ENCODE results near the gene OR2G6. TPM values are rescaled to one million over a fixed set of nuclear protein-coding genes. Genes with fewer than 3 reads are reported as not detected.
"Not testable (repeated sequence)": the region's sequence is repeated elsewhere in the genome, so short reads cannot be mapped to it uniquely, and the experiment has no call there.

The OR2G6 gene
- total RNA-seq (2014; rRNA removed) (not detected in 2 replicates), Bru-seq, nascent RNA (percentile 2 among the genes with signal in this experiment), BruChase-seq, experiment 1, labeled RNA remaining after a 6-hour chase (percentile 2 among the genes with signal in this experiment), BruChase-seq, experiment 2, labeled RNA remaining after a 2-hour chase (not detected)
- long read RNA-seq = 0 reads

GRCh38 chr1:248507773-248508172, at the start of gene OR2G6:
Gene OR2G6, plus strand, starts transcription at chr1:248508073. Its CDS starts 13,574 bp downstream, at chr1:248521647.
- H3K4me2 ChIP-seq (ENCODE audit: low read length); H3K36me3 ChIP-seq (ENCODE audit: low read depth, low read length); H2AFZ ChIP-seq (ENCODE audit: low read length); BruUV-seq (replicated peaks); H3K9me2 ChIP-seq (replicated peaks; ENCODE audit: low read length); intact Hi-C loops (cut with micrococcal nuclease); H4K20me1 ChIP-seq (ENCODE audit: low read length); H3K9ac ChIP-seq (ENCODE audit: low read length); POLR2A ChIA-PET (ENCODE audit: unreplicated experiment); H3K9me3 ChIP-seq (ENCODE audit: low read length); DNase-seq; H3F3A ChIP-seq (ENCODE audit: low read length, unreplicated experiment); H3K27ac ChIP-seq (ENCODE audit: low read length); H3K4me1 ChIP-seq (ENCODE audit: insufficient read depth, low read length); CTCF ChIA-PET; ATAC-seq; H3K27me3 ChIP-seq (ENCODE audit: low read length); H3K79me2 ChIP-seq (ENCODE audit: low read length); H3K4me3 ChIP-seq (ENCODE audit: low read length): not testable (repeated sequence)

GRCh38 chr1:248459117-248459516, 48.8 kb upstream of the OR2G6 start:
- BruUV-seq (replicated peaks); ATAC-seq; DNase-seq: not testable (repeated sequence)

GRCh38 chr1:248471154-248471553, 36.7 kb upstream of the OR2G6 start:
- intact Hi-C loops (cut with micrococcal nuclease) = no loop called here
- no peak overlapping the region for H3K4me3 ChIP-seq (ENCODE audit: low read length)

More at GRCh38 chr1:248459117-248459516, 48.8 kb upstream of the OR2G6 start:
- POLR2A ChIA-PET (ENCODE audit: unreplicated experiment); H3K9ac ChIP-seq (ENCODE audit: low read length); H3K9me2 ChIP-seq (replicated peaks; ENCODE audit: low read length); H3K27me3 ChIP-seq (ENCODE audit: low read length); H3K4me3 ChIP-seq (ENCODE audit: low read length); H3K9me3 ChIP-seq (ENCODE audit: low read length); H2AFZ ChIP-seq (ENCODE audit: low read length); H4K20me1 ChIP-seq (ENCODE audit: low read length); H3K79me2 ChIP-seq (ENCODE audit: low read length); H3K4me1 ChIP-seq (ENCODE audit: insufficient read depth, low read length); H3K27ac ChIP-seq (ENCODE audit: low read length); intact Hi-C loops (cut with micrococcal nuclease); CTCF ChIA-PET; H3F3A ChIP-seq (ENCODE audit: low read length, unreplicated experiment); H3K4me2 ChIP-seq (ENCODE audit: low read length); H3K36me3 ChIP-seq (ENCODE audit: low read depth, low read length): not testable (repeated sequence)

GRCh38 chr1:248472111-248472510, 35.8 kb upstream of the OR2G6 start:
- H4K20me1 ChIP-seq (ENCODE audit: low read length); H3F3A ChIP-seq (ENCODE audit: low read length, unreplicated experiment); POLR2A ChIA-PET (ENCODE audit: unreplicated experiment); H3K9me2 ChIP-seq (replicated peaks; ENCODE audit: low read length); H2AFZ ChIP-seq (ENCODE audit: low read length); BruUV-seq (replicated peaks); H3K79me2 ChIP-seq (ENCODE audit: low read length); intact Hi-C loops (cut with micrococcal nuclease); H3K4me3 ChIP-seq (ENCODE audit: low read length); H3K9me3 ChIP-seq (ENCODE audit: low read length); ATAC-seq; DNase-seq; H3K27ac ChIP-seq (ENCODE audit: low read length); H3K4me2 ChIP-seq (ENCODE audit: low read length); CTCF ChIA-PET; H3K4me1 ChIP-seq (ENCODE audit: insufficient read depth, low read length); H3K36me3 ChIP-seq (ENCODE audit: low read depth, low read length); H3K9ac ChIP-seq (ENCODE audit: low read length): not testable (repeated sequence)
- peaks cover 18% of the 10 kb centered on the region; the same call in 1 of the 2 replicates for H3K27me3 ChIP-seq (ENCODE audit: low read length)

More at GRCh38 chr1:248471154-248471553, 36.7 kb upstream of the OR2G6 start:
- no peak overlapping the region for H3K27ac ChIP-seq (ENCODE audit: low read length)
- no peaks in the 10 kb centered on the region for H3K36me3 ChIP-seq (ENCODE audit: low read depth, low read length)
- BruUV-seq (replicated peaks) = no TSS peak
- H3K4me1 ChIP-seq (ENCODE audit: insufficient read depth, low read length) = no peaks in the 10 kb centered on the region
- DNase-seq (no peak), ATAC-seq (no peak)
- ChIA-PET CTCF (no interaction called here), POLR2A (ENCODE audit: unreplicated experiment) (no interaction called here)
- 0 out of 2 replicates have a peak, but pooled peaks cover 5% of the 10 kb centered on the region for H3K9me3 ChIP-seq (ENCODE audit: low read length)
- no peaks in the 10 kb centered on the region for H3K9me2 ChIP-seq (replicated peaks; ENCODE audit: low read length)
- H3K9ac ChIP-seq (ENCODE audit: low read length) = no peak overlapping the region
- H3K79me2 ChIP-seq (ENCODE audit: low read length) = no peaks in the 10 kb centered on the region
- no peak overlapping the region for H2AFZ ChIP-seq (ENCODE audit: low read length)
- no peak for TF ChIP-seq EZH2phosphoT487 (IDR thresholded peaks at IDR 0.05; ENCODE audit: borderline replicate concordance, low read length)
- no peak for TF ChIP-seq EZH2 (IDR thresholded peaks at IDR 0.05; ENCODE audit: low read length, unreplicated experiment)
- no peak for TF ChIP-seq CTCF (conservative IDR thresholded peaks at IDR 0.05; ENCODE audit: low read depth, low read length)
- no peaks in the 10 kb centered on the region for H4K20me1 ChIP-seq (ENCODE audit: low read length)
- H3F3A ChIP-seq (ENCODE audit: low read length, unreplicated experiment) = no peaks in the 10 kb centered on the region
- peaks cover 18% of the 10 kb centered on the region; the same call in 1 of the 2 replicates for H3K27me3 ChIP-seq (ENCODE audit: low read length)
- H3K4me2 ChIP-seq (ENCODE audit: low read length) = no peak overlapping the region

- H2AFZ ChIP-seq (ENCODE audit: low read length); H3K79me2 ChIP-seq (ENCODE audit: low read length); ATAC-seq; H3K9me2 ChIP-seq (replicated peaks; ENCODE audit: low read length); H3K4me3 ChIP-seq (ENCODE audit: low read length); H3K9me3 ChIP-seq (ENCODE audit: low read length); DNase-seq; H3K36me3 ChIP-seq (ENCODE audit: low read depth, low read length); H3K4me1 ChIP-seq (ENCODE audit: insufficient read depth, low read length); BruUV-seq (replicated peaks); H3K27ac ChIP-seq (ENCODE audit: low read length); H3F3A ChIP-seq (ENCODE audit: low read length, unreplicated experiment); POLR2A ChIA-PET (ENCODE audit: unreplicated experiment); intact Hi-C loops (cut with micrococcal nuclease); H3K9ac ChIP-seq (ENCODE audit: low read length); CTCF ChIA-PET; H4K20me1 ChIP-seq (ENCODE audit: low read length); H3K4me2 ChIP-seq (ENCODE audit: low read length): not testable (repeated sequence)
- peaks cover 18% of the 10 kb centered on the region; the same call in 1 of the 2 replicates for H3K27me3 ChIP-seq (ENCODE audit: low read length)
Measured at GRCh38 chr1:248473051-248473450, 34.8 kb upstream of the OR2G6 start, which contains the start of gene OR2T3. Gene OR2T3, plus strand, starts transcription at chr1:248473351. Its CDS starts 0 bp downstream, at chr1:248473351.

- ATAC-seq; DNase-seq; H3K36me3 ChIP-seq (ENCODE audit: low read depth, low read length); BruUV-seq (replicated peaks); H3K79me2 ChIP-seq (ENCODE audit: low read length); H3K9ac ChIP-seq (ENCODE audit: low read length); H3K9me2 ChIP-seq (replicated peaks; ENCODE audit: low read length); H3K27ac ChIP-seq (ENCODE audit: low read length); CTCF ChIA-PET; H3K9me3 ChIP-seq (ENCODE audit: low read length); POLR2A ChIA-PET (ENCODE audit: unreplicated experiment); H3K4me1 ChIP-seq (ENCODE audit: insufficient read depth, low read length); H2AFZ ChIP-seq (ENCODE audit: low read length); H3K4me2 ChIP-seq (ENCODE audit: low read length); intact Hi-C loops (cut with micrococcal nuclease); H4K20me1 ChIP-seq (ENCODE audit: low read length); H3F3A ChIP-seq (ENCODE audit: low read length, unreplicated experiment); H3K4me3 ChIP-seq (ENCODE audit: low read length): not testable (repeated sequence)
- H3K27me3 ChIP-seq (ENCODE audit: low read length) = peaks cover 13% of the 10 kb centered on the region; the same call in 1 of the 2 replicates
Measured at GRCh38 chr1:248475660-248476059, 32.2 kb upstream of the OR2G6 start.
